ENCODE results near the gene MED13L.

The MED13L gene

DNA sequence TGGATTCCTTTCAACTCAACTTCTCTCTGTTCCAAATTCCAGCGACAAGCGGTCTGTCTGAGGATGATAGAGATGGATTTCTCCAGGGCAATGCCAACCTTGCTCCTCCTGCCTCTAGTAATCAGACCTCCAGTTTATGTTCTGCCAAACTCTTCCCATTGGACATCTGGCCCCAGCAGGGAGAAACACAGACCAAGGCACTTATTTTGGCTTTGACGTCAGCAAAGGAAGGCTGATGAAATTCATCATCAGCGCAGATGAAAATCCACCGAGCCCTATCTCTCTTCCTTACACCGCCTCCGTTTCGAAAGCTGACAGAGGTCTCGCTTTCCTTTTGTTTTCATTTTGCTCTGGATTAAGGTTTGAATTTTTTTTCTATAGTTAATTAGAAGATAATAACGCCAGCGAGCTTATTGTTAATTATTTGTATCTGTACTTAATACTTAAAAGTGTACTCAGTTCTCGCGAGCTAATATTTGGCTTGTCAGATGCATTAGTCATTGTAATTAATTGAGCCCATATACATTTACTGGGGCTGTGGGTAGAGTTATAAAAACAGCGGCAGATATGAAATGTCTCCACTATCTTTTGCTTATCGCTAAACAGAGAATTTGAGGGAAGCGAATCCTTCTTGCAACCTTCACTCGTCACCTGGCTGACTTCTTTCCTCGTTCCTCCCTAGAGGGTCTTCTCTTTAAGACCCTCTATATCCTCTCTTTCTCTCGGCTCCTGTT is 35.9 kb upstream of the MED13L start:
- no peak overlapping the region for H3K4me3 ChIP-seq (replicated peaks; ENCODE audit: low read depth, low read length)
- TF ChIP-seq, protein P1, sequence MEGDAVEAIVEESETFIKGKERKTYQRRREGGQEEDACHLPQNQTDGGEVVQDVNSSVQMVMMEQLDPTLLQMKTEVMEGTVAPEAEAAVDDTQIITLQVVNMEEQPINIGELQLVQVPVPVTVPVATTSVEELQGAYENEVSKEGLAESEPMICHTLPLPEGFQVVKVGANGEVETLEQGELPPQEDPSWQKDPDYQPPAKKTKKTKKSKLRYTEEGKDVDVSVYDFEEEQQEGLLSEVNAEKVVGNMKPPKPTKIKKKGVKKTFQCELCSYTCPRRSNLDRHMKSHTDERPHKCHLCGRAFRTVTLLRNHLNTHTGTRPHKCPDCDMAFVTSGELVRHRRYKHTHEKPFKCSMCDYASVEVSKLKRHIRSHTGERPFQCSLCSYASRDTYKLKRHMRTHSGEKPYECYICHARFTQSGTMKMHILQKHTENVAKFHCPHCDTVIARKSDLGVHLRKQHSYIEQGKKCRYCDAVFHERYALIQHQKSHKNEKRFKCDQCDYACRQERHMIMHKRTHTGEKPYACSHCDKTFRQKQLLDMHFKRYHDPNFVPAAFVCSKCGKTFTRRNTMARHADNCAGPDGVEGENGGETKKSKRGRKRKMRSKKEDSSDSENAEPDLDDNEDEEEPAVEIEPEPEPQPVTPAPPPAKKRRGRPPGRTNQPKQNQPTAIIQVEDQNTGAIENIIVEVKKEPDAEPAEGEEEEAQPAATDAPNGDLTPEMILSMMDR (IDR thresholded peaks at IDR 0.05; ENCODE audit: low read depth, low read length, missing control alignments), result no peak
- DNase-seq (ENCODE audit: extremely low read depth, low read depth), result no peak

DNA sequence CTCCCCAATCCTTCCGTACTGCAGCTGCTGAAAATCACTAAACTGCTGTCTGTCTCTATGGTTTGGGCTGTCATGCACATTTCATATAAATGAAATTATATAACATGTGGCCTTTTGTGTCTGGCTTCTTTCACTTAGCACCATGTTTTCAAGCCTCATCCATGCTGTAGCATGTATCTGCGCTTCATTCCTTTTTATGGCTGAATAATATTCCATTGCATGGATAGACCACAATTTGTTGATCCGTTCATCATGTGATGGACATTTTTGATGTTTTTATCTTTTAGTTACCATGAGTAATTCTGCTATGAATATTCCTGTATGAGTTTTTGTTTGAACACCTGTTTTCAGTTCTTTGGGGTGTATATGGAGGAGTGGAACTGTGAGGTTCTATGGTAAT is 32.6 kb upstream of the MED13L start:
- TF ChIP-seq, protein P1 (IDR thresholded peaks at IDR 0.05; ENCODE audit: low read depth, low read length, missing control alignments), result no peak
- H3K4me3 ChIP-seq (replicated peaks; ENCODE audit: low read depth, low read length), result no peak overlapping the region
- no peak for DNase-seq (ENCODE audit: extremely low read depth, low read depth)

DNA sequence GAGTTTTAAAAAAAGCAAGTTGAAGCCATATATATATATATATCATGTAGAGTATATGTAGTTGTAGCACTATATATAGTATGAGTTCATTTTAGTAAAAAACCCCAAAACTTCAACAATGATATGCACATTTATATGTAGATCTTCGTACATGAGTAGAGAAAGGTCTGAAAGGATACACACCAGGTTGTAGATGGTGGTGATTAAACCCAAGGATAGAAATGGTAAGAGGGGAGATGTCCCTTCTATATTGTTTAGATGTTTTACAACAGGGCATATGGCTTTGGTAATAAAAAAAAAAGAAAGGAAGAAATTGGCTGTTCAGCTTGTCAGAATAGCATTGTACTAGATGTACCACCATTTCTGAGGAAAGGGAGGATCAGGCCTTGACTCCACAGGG is 31.9 kb upstream of the MED13L start:
- TF ChIP-seq, protein P1 (IDR thresholded peaks at IDR 0.05; ENCODE audit: low read depth, low read length, missing control alignments), result no peak
- DNase-seq (ENCODE audit: extremely low read depth, low read depth), result no peak
- no peak overlapping the region for H3K4me3 ChIP-seq (replicated peaks; ENCODE audit: low read depth, low read length)

DNA sequence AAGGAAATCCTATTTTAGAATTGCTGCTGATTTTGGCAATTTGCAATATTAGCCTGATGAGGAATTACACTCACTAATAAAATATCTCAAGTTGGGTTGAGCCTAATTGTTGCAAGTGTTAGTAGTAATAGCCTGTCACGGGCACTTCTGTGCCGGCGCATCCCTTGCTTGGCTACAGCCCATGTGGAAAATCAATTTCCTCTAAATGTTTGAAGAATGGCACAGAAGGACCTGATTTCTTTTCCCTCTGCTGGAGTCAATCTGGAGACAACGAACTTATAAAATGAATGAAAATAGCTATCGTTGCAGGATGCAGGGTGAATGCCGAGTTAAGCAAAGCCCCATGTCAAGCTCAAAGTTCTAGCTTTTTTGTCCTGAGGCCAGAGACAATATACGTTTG is 31.2 kb upstream of the MED13L start:
- no peak overlapping the region for H3K4me3 ChIP-seq (replicated peaks; ENCODE audit: low read depth, low read length)
- no peak for DNase-seq (ENCODE audit: extremely low read depth, low read depth)
- TF ChIP-seq, protein P1 (IDR thresholded peaks at IDR 0.05; ENCODE audit: low read depth, low read length, missing control alignments), result no peak

DNA sequence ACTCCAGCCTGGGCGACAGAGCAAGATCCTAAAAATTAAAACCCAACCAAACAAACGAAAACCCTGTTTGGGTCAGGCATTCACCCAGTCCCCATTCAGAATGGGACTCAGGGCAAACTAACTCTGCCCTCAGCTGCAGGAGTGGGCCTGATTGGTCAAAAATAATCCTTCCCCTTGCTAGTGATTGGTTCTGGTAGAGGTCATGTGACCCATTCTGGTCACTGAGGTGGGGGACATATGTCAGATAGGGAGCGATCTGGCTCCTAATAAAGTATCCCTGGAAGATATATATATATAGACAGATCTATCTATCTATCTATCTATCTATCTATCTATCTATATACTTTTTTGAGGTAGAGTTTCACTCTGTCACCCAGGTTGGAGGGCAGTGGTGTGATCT is 29.5 kb upstream of the MED13L start:
- TF ChIP-seq, protein P1 (IDR thresholded peaks at IDR 0.05; ENCODE audit: low read depth, low read length, missing control alignments), result no peak
- DNase-seq (ENCODE audit: extremely low read depth, low read depth), result no peak
- no peak overlapping the region for H3K4me3 ChIP-seq (replicated peaks; ENCODE audit: low read depth, low read length)

DNA sequence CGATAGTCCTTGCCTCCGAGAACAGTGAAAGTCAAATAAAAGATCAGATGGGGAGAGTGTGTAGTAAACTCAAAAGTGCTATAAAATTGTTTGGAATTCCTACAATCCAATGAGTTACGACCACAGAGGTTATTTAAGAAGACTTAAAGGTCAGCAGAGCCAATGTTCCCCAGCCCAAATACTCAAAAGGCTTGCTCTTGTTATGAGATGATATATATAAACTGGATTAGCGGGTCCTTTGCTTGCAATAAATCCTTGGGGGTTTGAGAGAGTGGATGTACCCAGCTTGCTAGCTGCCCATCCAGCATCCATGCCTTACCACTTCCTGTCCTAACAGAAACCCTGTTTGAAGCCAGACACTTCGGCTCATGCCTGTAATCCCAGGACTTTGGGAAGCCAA is 29.0 kb upstream of the MED13L start:
- no peak for DNase-seq (ENCODE audit: extremely low read depth, low read depth)
- TF ChIP-seq, protein P1 (IDR thresholded peaks at IDR 0.05; ENCODE audit: low read depth, low read length, missing control alignments), result no peak
- no peak overlapping the region for H3K4me3 ChIP-seq (replicated peaks; ENCODE audit: low read depth, low read length)

DNA sequence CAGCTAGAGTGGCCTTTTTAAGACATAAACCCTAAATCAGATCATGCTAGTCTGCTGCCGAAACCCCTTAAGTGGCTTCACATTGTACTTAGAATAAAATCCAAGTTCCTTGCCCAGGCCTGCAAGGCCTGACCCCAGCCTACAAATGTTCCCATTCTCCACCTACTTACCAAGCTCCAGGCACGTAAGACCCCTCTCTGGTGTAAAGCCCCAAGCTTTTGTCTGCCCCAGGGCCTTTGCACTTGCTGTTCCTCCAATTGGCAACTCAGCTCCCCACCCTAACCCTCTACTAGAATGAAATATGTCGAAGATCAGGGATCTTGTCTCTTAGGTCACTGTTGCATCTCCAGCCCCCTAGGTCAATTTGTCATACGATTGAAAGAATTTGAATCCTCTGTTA is 27.1 kb upstream of the MED13L start:
- no peak overlapping the region for H3K4me3 ChIP-seq (replicated peaks; ENCODE audit: low read depth, low read length)
- DNase-seq (ENCODE audit: extremely low read depth, low read depth), result no peak
- TF ChIP-seq, protein P1 (IDR thresholded peaks at IDR 0.05; ENCODE audit: low read depth, low read length, missing control alignments), result no peak
